NT2/D1 (cell line): ENCODE results near the gene TSGA10.

ENCODE experiments used
- SUZ12 ChIP-seq: IDR thresholded peaks from 2 replicates; pipeline ENCODE4 v1.6.1; 2011; ENCODE audit not compliant: insufficient read length, insufficient read depth; ENCODE audit errors: extremely low read depth
- YY1 ChIP-seq: IDR thresholded peaks from 2 replicates; pipeline ENCODE4 v1.6.1; 2011; ENCODE audit not compliant: insufficient read length, insufficient read depth
- ZNF274 ChIP-seq: IDR thresholded peaks from 2 replicates; pipeline ENCODE4 v1.6.1; 2011; ENCODE audit warnings: mild to moderate bottlenecking, low read depth, low read length

GRCh38 chr2:99111236-99111635 is 43.5 kb downstream of the TSGA10 start:
- TF ChIP-seq SUZ12: no peak
- TF ChIP-seq YY1: no peak
- no peak for TF ChIP-seq ZNF274
